Measurements from ENCODE around the gene PHC3. TPM values are rescaled to one million over a fixed set of nuclear protein-coding genes. Genes with fewer than 3 reads are reported as not detected.

Gene PHC3
- total RNA-seq, 4 donors from 2014 or later = 45.2 to 113 (median 83.9) TPM

- H3K4me1 ChIP-seq = no peaks in the 10 kb centered on the region
- no peak for ATAC-seq
- no peak overlapping the region for H3K27ac ChIP-seq
- no peaks in the 10 kb centered on the region for H3K9me3 ChIP-seq
- H3K36me3 ChIP-seq = peaks cover 3 to 73% of the 10 kb centered on the region in 2 donors
- TF ChIP-seq POLR2AphosphoS5 (IDR thresholded peaks at IDR 0.05) (no peak), EP300 (IDR thresholded peaks at IDR 0.05) (no peak), POLR2A (IDR thresholded peaks at IDR 0.05) (no peak), CTCF (IDR thresholded peaks at IDR 0.05) (no peak)
- H3K4me3 ChIP-seq = no peak overlapping the region
- no peaks in the 10 kb centered on the region for H3K27me3 ChIP-seq
Measured at GRCh38 chr3:170090601-170090981, 90.9 kb downstream of the PHC3 start.

GRCh38 chr3:170089862-170090600 is 91.5 kb downstream of the PHC3 start:
- Histone ChIP-seq H3K27me3 (no peaks in the 10 kb centered on the region), H3K9me3 (no peaks in the 10 kb centered on the region), H3K4me3 (no peak overlapping the region), H3K36me3 (peaks cover 3 to 73% of the 10 kb centered on the region in 2 donors), H3K4me1 (no peaks in the 10 kb centered on the region), H3K27ac (no peak overlapping the region)
- TF ChIP-seq POLR2A (IDR thresholded peaks at IDR 0.05) (no peak), CTCF (IDR thresholded peaks at IDR 0.05) (no peak), POLR2AphosphoS5 (IDR thresholded peaks at IDR 0.05) (no peak), EP300 (IDR thresholded peaks at IDR 0.05) (no peak)
- WGBS, 2 donors (ENCODE audit: low coverage in 1 of 2) = 89 to 95% methylated on average over 1 to 2 of the region's 3 CpGs
- ATAC-seq = no peak

- peaks cover 3 to 62% of the 10 kb centered on the region in 2 donors for H3K36me3 ChIP-seq
- H3K4me3 ChIP-seq = no peak overlapping the region
- no peaks in the 10 kb centered on the region for H3K4me1 ChIP-seq
- TF ChIP-seq POLR2A (IDR thresholded peaks at IDR 0.05) (no peak), EP300 (IDR thresholded peaks at IDR 0.05) (no peak), CTCF (IDR thresholded peaks at IDR 0.05) (no peak), POLR2AphosphoS5 (IDR thresholded peaks at IDR 0.05) (no peak)
- H3K27me3 ChIP-seq = no peaks in the 10 kb centered on the region
- no peak overlapping the region for H3K27ac ChIP-seq
- 87 to 94% methylated on average over 6 of the region's 6 CpGs for WGBS, 2 donors (ENCODE audit: low coverage in 1 of 2)
- no peaks in the 10 kb centered on the region for H3K9me3 ChIP-seq
- ATAC-seq = no peak
Measured at GRCh38 chr3:170085396-170085795, 96.1 kb downstream of the PHC3 start.

GRCh38 chr3:170083343-170083742 is 98.2 kb downstream of the PHC3 start:
- Histone ChIP-seq H3K9me3 (no peaks in the 10 kb centered on the region), H3K36me3 (peaks cover 3 to 52% of the 10 kb centered on the region in 2 donors), H3K27ac (no peak overlapping the region), H3K4me3 (no peak overlapping the region), H3K27me3 (no peaks in the 10 kb centered on the region), H3K4me1 (no peaks in the 10 kb centered on the region)
- WGBS, 2 donors (ENCODE audit: low coverage in 1 of 2) = 100% methylated on average over 1 of the region's 1 CpG
- ATAC-seq = no peak
- no peak for TF ChIP-seq EP300 (IDR thresholded peaks at IDR 0.05)
- no peak for TF ChIP-seq POLR2A (IDR thresholded peaks at IDR 0.05)
- no peak for TF ChIP-seq CTCF (IDR thresholded peaks at IDR 0.05)
- no peak for TF ChIP-seq POLR2AphosphoS5 (IDR thresholded peaks at IDR 0.05)

- no peak for TF ChIP-seq POLR2AphosphoS5 (IDR thresholded peaks at IDR 0.05)
- no peak for TF ChIP-seq EP300 (IDR thresholded peaks at IDR 0.05)
- no peak for TF ChIP-seq POLR2A (IDR thresholded peaks at IDR 0.05)
- no peak for TF ChIP-seq CTCF (IDR thresholded peaks at IDR 0.05)
- no peaks in the 10 kb centered on the region for H3K27me3 ChIP-seq
- no peaks in the 10 kb centered on the region for H3K9me3 ChIP-seq
- H3K4me1 ChIP-seq = no peaks in the 10 kb centered on the region
- H3K27ac ChIP-seq = no peak overlapping the region
- no peak overlapping the region for H3K4me3 ChIP-seq
- no peak for ATAC-seq
- H3K36me3 ChIP-seq = peaks cover 0 to 40% of the 10 kb centered on the region in 2 donors
- WGBS, 2 donors (ENCODE audit: low coverage in 1 of 2) = 50 to 67% methylated on average over 1 of the region's 1 CpG
Measured at GRCh38 chr3:170081079-170081741, 100.3 kb downstream of the PHC3 start.

All from gastroesophageal sphincter (tissue), 4 donors.